ENCODE results near the gene ZNF138.

Gene ZNF138

DNA sequence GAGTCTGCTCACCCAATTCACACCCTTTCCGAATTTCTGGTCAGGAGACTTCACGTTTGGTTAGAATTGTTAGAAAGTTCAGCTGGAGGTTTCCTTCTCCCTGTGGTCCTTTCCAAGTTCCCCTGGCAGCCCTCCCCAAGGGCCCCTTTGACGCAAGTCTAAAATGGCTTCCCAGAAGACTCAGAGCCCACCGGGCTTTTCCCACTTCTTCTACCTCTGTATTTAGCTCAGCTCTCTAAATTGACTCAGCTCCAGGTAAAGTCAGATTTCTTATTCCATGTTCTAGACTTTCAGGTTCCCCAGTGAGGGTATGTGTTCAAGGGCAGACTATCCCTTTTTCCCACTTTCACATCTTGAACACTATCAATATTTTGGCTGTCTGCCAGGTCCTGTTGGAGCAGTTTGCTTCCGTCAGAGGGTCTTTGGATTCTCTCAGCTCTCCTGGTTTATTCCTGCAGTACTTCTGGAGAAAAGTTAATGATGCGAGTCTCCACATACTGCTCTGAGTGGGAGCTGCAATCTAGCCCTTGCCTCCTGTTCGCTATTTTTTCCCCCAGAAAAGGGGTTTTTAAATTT is 55.8 kb downstream of the ZNF138 start:
- H3K36me3 ChIP-seq (ENCODE audit: control insufficient read depth, low read length): no peaks in the 10 kb centered on the region
- no peak overlapping the region for H3K4me2 ChIP-seq (ENCODE audit: low read length)
- TF ChIP-seq EZH2phosphoT487 (IDR thresholded peaks at IDR 0.05; ENCODE audit: borderline replicate concordance, low read length): no peak
- TF ChIP-seq, protein P1, sequence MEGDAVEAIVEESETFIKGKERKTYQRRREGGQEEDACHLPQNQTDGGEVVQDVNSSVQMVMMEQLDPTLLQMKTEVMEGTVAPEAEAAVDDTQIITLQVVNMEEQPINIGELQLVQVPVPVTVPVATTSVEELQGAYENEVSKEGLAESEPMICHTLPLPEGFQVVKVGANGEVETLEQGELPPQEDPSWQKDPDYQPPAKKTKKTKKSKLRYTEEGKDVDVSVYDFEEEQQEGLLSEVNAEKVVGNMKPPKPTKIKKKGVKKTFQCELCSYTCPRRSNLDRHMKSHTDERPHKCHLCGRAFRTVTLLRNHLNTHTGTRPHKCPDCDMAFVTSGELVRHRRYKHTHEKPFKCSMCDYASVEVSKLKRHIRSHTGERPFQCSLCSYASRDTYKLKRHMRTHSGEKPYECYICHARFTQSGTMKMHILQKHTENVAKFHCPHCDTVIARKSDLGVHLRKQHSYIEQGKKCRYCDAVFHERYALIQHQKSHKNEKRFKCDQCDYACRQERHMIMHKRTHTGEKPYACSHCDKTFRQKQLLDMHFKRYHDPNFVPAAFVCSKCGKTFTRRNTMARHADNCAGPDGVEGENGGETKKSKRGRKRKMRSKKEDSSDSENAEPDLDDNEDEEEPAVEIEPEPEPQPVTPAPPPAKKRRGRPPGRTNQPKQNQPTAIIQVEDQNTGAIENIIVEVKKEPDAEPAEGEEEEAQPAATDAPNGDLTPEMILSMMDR (IDR thresholded peaks at IDR 0.05; ENCODE audit: low read depth, low read length, poor library complexity, severe bottlenecking): no peak
- no peak overlapping the region for H3K27ac ChIP-seq (ENCODE audit: low read depth, low read length)
- H3K4me1 ChIP-seq (ENCODE audit: control insufficient read depth, low read length): no peaks in the 10 kb centered on the region
- no peaks in the 10 kb centered on the region for H3K9me2 ChIP-seq (replicated peaks; ENCODE audit: control insufficient read depth, low read length)
- no peaks in the 10 kb centered on the region for H3K9me3 ChIP-seq (ENCODE audit: control insufficient read depth, insufficient read depth, low read length)
- H3K4me3 ChIP-seq (ENCODE audit: low read length): no peak overlapping the region
- H3K79me2 ChIP-seq (ENCODE audit: control insufficient read depth, low read length): no peaks in the 10 kb centered on the region
- H3F3A ChIP-seq (ENCODE audit: control insufficient read depth, insufficient read depth): no peaks in the 10 kb centered on the region
- H3K27me3 ChIP-seq (ENCODE audit: control insufficient read depth, low read length): no peaks in the 10 kb centered on the region
- H4K20me1 ChIP-seq (ENCODE audit: control insufficient read depth, insufficient read depth, low read depth, low read length): no peaks in the 10 kb centered on the region

DNA sequence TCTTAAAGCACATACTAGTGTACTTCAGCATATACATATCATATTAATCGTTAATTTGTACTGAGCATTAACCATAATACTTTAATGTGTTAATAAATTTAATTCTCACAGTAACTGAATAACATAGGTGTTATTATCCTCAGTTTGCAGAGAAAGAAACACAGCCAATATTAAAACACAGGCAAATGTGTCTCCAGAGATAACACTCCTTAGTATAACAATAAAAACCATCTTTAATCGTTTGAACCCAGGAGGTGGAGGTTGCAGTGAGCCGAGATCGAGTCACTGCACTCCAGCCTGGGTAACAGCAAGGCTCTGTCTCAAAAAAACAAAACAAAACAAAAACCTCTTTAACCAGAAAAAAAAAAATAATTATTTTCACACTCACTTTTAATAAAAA is 59.5 kb downstream of the ZNF138 start:
- H3K4me3 ChIP-seq (ENCODE audit: low read length): no peak overlapping the region
- no peak overlapping the region for H3K27ac ChIP-seq (ENCODE audit: low read depth, low read length)
- no peaks in the 10 kb centered on the region for H3K9me3 ChIP-seq (ENCODE audit: control insufficient read depth, insufficient read depth, low read length)
- no peaks in the 10 kb centered on the region for H3K79me2 ChIP-seq (ENCODE audit: control insufficient read depth, low read length)
- no peaks in the 10 kb centered on the region for H3K4me1 ChIP-seq (ENCODE audit: control insufficient read depth, low read length)
- H3K36me3 ChIP-seq (ENCODE audit: control insufficient read depth, low read length): no peaks in the 10 kb centered on the region
- H3K27me3 ChIP-seq (ENCODE audit: control insufficient read depth, low read length): no peaks in the 10 kb centered on the region
- TF ChIP-seq, protein P1 (IDR thresholded peaks at IDR 0.05; ENCODE audit: low read depth, low read length, poor library complexity, severe bottlenecking): no peak
- no peak for TF ChIP-seq EZH2phosphoT487 (IDR thresholded peaks at IDR 0.05; ENCODE audit: borderline replicate concordance, low read length)
- H3F3A ChIP-seq (ENCODE audit: control insufficient read depth, insufficient read depth): no peaks in the 10 kb centered on the region
- H3K4me2 ChIP-seq (ENCODE audit: low read length): no peak overlapping the region
- no peaks in the 10 kb centered on the region for H3K9me2 ChIP-seq (replicated peaks; ENCODE audit: control insufficient read depth, low read length)
- H4K20me1 ChIP-seq (ENCODE audit: control insufficient read depth, insufficient read depth, low read depth, low read length): no peaks in the 10 kb centered on the region

DNA sequence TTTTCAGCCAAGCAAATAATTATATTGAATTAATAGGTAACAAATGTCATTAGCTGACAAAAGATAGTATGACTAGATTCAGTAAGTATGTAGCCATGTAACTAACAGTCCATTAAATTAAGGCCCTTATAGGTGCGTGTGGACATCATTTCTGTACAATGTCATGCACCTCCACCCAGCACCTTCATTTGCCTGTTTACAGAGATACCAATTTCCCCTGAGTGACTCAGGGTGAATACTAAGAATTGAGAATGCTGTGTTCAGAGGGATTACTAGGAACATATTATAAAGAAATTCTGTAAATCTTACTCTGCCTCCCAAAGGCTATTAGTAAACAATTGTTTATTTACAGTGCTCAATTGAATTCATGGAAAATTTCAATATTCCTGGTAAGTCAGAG is 60.7 kb downstream of the ZNF138 start:
- Histone ChIP-seq H3K27me3 (ENCODE audit: control insufficient read depth, low read length) (no peaks in the 10 kb centered on the region), H3K27ac (ENCODE audit: low read depth, low read length) (no peak overlapping the region), H3K4me1 (ENCODE audit: control insufficient read depth, low read length) (no peaks in the 10 kb centered on the region), H3K4me2 (ENCODE audit: low read length) (no peak overlapping the region), H4K20me1 (ENCODE audit: control insufficient read depth, insufficient read depth, low read depth, low read length) (no peaks in the 10 kb centered on the region), H3F3A (ENCODE audit: control insufficient read depth, insufficient read depth) (no peaks in the 10 kb centered on the region), H3K79me2 (ENCODE audit: control insufficient read depth, low read length) (no peaks in the 10 kb centered on the region), H3K9me2 (replicated peaks; ENCODE audit: control insufficient read depth, low read length) (no peaks in the 10 kb centered on the region), H3K4me3 (ENCODE audit: low read length) (no peak overlapping the region), H3K36me3 (ENCODE audit: control insufficient read depth, low read length) (no peaks in the 10 kb centered on the region), H3K9me3 (ENCODE audit: control insufficient read depth, insufficient read depth, low read length) (no peaks in the 10 kb centered on the region)
- TF ChIP-seq, protein P1 (IDR thresholded peaks at IDR 0.05; ENCODE audit: low read depth, low read length, poor library complexity, severe bottlenecking): no peak
- no peak for TF ChIP-seq EZH2phosphoT487 (IDR thresholded peaks at IDR 0.05; ENCODE audit: borderline replicate concordance, low read length)

All from DOHH2 (cell line).